BLaER1 (cell line): Measurements from ENCODE around the gene RRAGC.
A peak's percentile ranks its signal among the peaks of the same experiment; 100 is the strongest.

Experiments
- H3K27ac ChIP-seq: shearing (Covaris generic); formaldehyde crosslinking; 2 replicates; pipeline ENCODE4 v1.8.1; 2022
- H3K27me3 ChIP-seq: shearing (Covaris generic); formaldehyde crosslinking; 2 replicates; pipeline ENCODE4 v1.8.1; 2022
- H3K36me3 ChIP-seq: shearing (Covaris generic); formaldehyde crosslinking; 2 replicates; pipeline ENCODE4 v1.8.1; 2022
- H3K4me1 ChIP-seq: shearing (Covaris generic); formaldehyde crosslinking; 2 replicates; pipeline ENCODE4 v1.8.1; 2022
- H3K4me2 ChIP-seq: shearing (Covaris generic); formaldehyde crosslinking; 2 replicates; pipeline ENCODE4 v1.8.1; 2022
- H3K4me3 ChIP-seq: shearing (Covaris generic); formaldehyde crosslinking; 2 replicates; pipeline ENCODE4 v1.8.1; 2022
- H3K9ac ChIP-seq: shearing (Covaris generic); formaldehyde crosslinking; 2 replicates; pipeline ENCODE4 v1.8.1; 2022
- H3K9me3 ChIP-seq: shearing (Covaris generic); formaldehyde crosslinking; 2 replicates; pipeline ENCODE4 v1.8.1; 2022
- H4K20me1 ChIP-seq: shearing (Covaris generic); formaldehyde crosslinking; 2 replicates; pipeline ENCODE4 v1.8.1; 2022
- Cebpa-rat ChIP-seq: shearing (Covaris generic); IDR thresholded peaks from 2 replicates; pipeline ENCODE4 v1.8.1; 2022

Gene RRAGC, protein sequence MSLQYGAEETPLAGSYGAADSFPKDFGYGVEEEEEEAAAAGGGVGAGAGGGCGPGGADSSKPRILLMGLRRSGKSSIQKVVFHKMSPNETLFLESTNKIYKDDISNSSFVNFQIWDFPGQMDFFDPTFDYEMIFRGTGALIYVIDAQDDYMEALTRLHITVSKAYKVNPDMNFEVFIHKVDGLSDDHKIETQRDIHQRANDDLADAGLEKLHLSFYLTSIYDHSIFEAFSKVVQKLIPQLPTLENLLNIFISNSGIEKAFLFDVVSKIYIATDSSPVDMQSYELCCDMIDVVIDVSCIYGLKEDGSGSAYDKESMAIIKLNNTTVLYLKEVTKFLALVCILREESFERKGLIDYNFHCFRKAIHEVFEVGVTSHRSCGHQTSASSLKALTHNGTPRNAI

DNA sequence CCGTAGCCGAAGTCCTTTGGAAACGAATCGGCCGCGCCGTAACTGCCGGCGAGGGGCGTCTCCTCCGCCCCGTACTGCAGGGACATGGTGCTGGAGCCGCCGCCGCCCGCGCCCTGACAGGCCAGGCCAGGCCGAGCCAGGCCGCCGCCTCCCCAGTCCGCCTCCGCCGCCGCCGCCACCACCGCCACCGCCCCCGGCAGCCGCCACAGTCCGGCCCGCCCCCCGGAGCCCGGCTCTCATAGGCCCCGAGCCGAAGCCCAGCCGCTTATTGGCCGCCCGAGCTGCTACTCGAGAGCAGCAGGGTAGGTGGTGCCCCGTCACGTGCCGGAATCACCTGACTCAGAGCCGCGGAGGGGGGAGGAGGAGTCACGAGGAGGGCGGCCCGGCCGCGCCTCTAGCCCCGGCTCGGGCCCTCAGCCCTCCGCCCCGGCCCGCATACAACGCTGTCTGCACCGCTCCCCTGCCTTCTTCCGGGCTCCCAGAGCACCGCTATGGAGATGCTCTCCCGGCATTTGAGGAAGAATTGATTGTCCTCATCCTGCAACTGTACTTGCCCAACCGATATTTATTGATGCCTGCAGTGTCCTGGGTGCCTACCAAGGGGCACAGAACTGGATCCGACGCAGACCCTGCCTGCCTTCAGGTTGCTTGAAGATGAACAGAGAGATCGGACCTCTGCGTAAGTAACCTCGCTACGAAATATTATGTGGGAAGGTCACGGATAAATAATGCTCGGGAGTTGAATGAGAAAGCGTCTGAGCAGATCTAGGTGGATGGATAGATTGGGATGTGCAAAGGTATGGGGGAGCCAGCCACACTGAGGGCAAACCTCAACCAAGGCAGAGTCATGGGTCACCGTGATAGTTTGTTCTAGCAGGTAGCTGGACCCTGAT is at the start of gene RRAGC:
Gene RRAGC (minus strand): TSS at position 212 of the 893 bp plus-strand sequence. CDS start 126 bp downstream, at position 86.
- H3K4me1 ChIP-seq = peaks cover 34% of the 10 kb centered on the region
- peak within 1 kb of the TSS; percentile 80 for H3K9ac ChIP-seq
- TF ChIP-seq Cebpa-rat = no peak
- H3K27me3 ChIP-seq = no peaks in the 10 kb centered on the region
- peaks cover 30% of the 10 kb centered on the region for H4K20me1 ChIP-seq
- peaks cover 40% of the 10 kb centered on the region for H3K36me3 ChIP-seq
- no peaks in the 10 kb centered on the region for H3K9me3 ChIP-seq
- H3K4me3 ChIP-seq = peak within 1 kb of the TSS; percentile 84
- H3K27ac ChIP-seq = peak within 1 kb of the TSS; percentile 54
- peak within 1 kb of the TSS; percentile 96 for H3K4me2 ChIP-seq

DNA sequence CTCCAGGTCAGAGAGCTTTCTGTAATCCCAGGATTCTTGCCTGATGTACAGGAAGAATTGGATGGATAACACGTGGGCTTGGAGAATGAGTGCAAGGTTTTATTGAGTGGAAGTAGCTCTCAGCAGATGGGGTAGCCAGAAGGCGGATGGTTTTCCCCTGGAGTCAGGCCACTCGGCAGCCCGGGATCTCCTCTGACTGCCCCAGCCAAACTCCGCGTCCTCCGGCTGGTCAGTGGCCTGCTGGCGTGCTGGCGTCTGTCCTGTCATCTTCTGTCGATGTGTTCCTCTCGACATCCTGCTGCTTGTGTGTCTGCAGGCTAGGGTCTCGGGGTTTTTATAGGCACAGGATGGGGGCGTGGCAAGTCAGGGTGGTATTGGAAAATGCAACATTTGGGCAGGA is 49.2 kb upstream of the RRAGC start:
- Histone ChIP-seq H3K4me3 (no peak overlapping the region), H3K27me3 (no peaks in the 10 kb centered on the region), H3K4me1 (no peaks in the 10 kb centered on the region), H3K36me3 (no peaks in the 10 kb centered on the region), H3K9me3 (peaks cover 19% of the 10 kb centered on the region), H3K27ac (no peak overlapping the region), H3K9ac (no peak overlapping the region), H3K4me2 (no peak overlapping the region), H4K20me1 (no peaks in the 10 kb centered on the region)
- TF ChIP-seq Cebpa-rat = no peak

DNA sequence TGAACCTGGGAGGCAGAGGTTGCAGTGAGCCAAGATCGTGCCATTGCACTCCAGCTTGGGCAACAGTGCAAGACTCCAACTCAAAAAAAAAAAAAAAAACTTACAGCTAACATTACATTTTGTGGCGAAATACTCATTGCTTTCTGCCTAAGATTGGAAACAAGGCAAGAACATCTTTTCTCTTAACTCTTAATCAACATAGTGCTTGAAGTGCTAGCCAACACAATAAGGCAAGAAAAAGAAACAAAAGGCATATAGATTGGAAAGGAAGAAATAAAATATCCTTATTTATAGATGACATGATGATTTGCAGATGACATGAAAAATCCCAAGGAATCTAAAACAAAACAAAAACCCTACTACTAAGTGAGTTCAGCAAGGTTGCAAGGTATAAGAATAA is 46.4 kb upstream of the RRAGC start:
- TF ChIP-seq Cebpa-rat = no peak
- Histone ChIP-seq H3K27me3 (no peaks in the 10 kb centered on the region), H3K9me3 (peaks cover 19% of the 10 kb centered on the region), H3K9ac (no peak overlapping the region), H3K4me2 (no peak overlapping the region), H3K4me3 (no peak overlapping the region), H3K4me1 (no peaks in the 10 kb centered on the region), H4K20me1 (no peaks in the 10 kb centered on the region), H3K36me3 (no peaks in the 10 kb centered on the region), H3K27ac (no peak overlapping the region)

DNA sequence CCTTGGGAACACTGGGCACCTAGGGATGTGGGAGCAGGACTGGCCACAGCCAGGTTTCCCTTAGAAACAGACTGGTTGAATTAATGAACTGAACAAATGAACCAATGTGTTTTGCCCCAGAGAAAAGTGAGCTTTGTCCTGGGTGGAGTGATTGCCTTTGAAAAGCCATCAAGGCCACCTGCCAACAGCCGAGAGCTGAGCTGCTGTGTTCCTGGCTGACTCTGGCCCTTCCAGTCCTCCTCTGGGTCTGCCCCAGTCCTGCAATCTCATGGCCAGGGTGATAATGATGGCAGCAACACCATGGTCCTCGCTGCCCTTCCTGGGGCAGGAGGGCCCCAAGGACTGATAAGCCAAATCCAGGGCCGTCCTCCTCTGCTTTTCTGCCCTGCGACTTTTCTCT is 40.0 kb upstream of the RRAGC start:
- TF ChIP-seq Cebpa-rat = no peak
- Histone ChIP-seq H3K36me3 (no peaks in the 10 kb centered on the region), H3K4me2 (no peak overlapping the region), H3K4me1 (no peaks in the 10 kb centered on the region), H3K27me3 (no peaks in the 10 kb centered on the region), H3K27ac (no peak overlapping the region), H3K9ac (no peak overlapping the region), H3K9me3 (no peaks in the 10 kb centered on the region), H4K20me1 (no peaks in the 10 kb centered on the region), H3K4me3 (no peak overlapping the region)

DNA sequence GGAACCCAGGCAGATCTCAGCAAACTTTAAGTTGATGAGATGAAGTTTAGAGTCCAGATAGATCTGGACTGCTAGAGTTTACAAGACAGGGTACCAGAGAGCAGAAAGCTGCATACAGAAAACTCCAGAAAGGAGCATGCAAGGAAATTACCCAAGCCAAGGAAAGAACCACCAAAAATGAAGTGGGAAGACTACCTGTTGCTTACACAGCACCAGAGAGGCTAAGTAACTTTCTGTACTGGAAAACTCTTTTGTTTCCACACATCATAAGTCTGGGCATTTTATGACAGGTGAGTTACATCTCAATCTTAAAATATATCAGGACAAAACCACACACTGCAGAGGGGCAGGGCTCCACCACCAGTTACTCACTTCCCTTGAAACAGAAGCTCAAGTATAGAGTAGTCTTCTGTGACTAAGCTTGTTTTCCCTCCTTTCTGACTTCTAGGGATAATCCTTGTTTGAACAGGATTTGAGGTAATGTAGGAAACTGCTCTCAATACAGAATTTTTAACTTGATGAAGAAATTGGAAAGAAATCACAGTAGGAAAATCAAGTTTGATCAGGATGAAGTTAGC is 39.2 kb upstream of the RRAGC start:
- no peaks in the 10 kb centered on the region for H3K4me1 ChIP-seq
- no peak overlapping the region for H3K27ac ChIP-seq
- H3K27me3 ChIP-seq = no peaks in the 10 kb centered on the region
- no peaks in the 10 kb centered on the region for H3K36me3 ChIP-seq
- no peak overlapping the region for H3K4me2 ChIP-seq
- TF ChIP-seq Cebpa-rat = no peak
- H4K20me1 ChIP-seq = no peaks in the 10 kb centered on the region
- H3K4me3 ChIP-seq = no peak overlapping the region
- H3K9me3 ChIP-seq = no peaks in the 10 kb centered on the region
- no peak overlapping the region for H3K9ac ChIP-seq

DNA sequence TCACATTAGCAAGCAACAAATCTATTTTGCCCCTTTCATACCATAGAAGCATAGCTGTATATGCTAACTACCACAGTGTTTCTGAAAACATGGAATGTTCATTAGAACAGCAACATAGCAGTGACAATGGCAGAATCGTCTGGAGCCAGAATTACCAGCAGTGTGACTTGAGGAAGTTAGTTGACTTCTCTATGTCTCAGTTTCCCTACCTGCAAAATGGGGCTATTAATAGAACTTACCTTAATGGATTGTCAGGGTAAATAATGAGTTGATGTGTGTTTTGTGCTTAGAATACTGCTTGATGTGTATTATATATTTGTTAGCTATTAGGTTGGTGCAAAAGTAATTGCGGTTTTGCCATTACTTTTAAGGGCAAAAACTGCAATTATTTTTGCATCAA is 36.6 kb upstream of the RRAGC start:
- TF ChIP-seq Cebpa-rat = no peak
- Histone ChIP-seq H3K36me3 (no peaks in the 10 kb centered on the region), H4K20me1 (no peaks in the 10 kb centered on the region), H3K4me3 (no peak overlapping the region), H3K27ac (no peak overlapping the region), H3K4me1 (no peaks in the 10 kb centered on the region), H3K27me3 (no peaks in the 10 kb centered on the region), H3K9ac (no peak overlapping the region), H3K9me3 (no peaks in the 10 kb centered on the region), H3K4me2 (no peak overlapping the region)

DNA sequence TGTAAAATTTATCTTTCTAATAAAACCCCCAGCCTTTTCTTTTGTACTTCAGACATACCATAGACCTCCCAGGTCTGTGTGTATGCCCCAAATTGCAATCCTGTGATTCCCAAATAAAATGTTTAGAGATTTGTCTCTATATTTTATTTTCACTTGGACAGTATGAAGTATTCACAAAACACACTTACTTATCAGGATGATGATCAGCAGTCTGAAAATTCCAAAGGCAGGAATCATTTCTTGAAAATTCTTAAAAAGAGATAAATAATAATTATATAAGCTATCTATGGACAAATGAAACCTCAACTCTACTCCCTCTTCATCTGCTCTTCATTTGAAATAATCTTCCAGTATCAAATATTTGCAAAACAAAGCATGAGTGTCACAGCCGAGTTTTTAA is 33.4 kb upstream of the RRAGC start:
- H3K27ac ChIP-seq = no peak overlapping the region
- peaks cover 7% of the 10 kb centered on the region; the same call in 1 of the 2 replicates for H3K4me1 ChIP-seq
- no peaks in the 10 kb centered on the region for H3K9me3 ChIP-seq
- H3K4me2 ChIP-seq = no peak overlapping the region
- H3K9ac ChIP-seq = no peak overlapping the region
- no peak for TF ChIP-seq Cebpa-rat
- H3K36me3 ChIP-seq = no peaks in the 10 kb centered on the region
- no peaks in the 10 kb centered on the region for H3K27me3 ChIP-seq
- H4K20me1 ChIP-seq = no peaks in the 10 kb centered on the region
- H3K4me3 ChIP-seq = no peak overlapping the region

DNA sequence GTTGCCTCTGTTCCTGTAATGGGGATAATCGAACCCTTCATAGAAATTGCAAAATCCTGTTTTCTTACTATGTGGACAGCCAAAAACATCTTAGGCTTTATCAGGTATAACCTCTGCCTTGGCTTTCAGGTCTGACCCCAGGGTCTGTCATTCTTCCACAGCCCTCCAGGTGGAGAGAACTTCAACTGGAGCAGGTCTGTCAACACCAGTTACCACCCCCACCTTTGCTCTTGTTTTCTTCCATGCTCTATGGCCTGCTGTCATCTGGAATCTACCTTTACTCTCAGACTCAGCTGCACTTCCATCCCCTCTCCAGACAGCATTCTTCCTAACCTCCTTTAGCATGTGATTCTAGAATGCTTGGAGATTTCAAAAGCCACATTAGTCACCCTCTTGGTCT is 32.2 kb upstream of the RRAGC start:
- TF ChIP-seq Cebpa-rat = no peak
- peaks cover 7% of the 10 kb centered on the region; the same call in 1 of the 2 replicates for H3K4me1 ChIP-seq
- no peaks in the 10 kb centered on the region for H4K20me1 ChIP-seq
- H3K4me2 ChIP-seq = no peak overlapping the region
- H3K4me3 ChIP-seq = no peak overlapping the region
- H3K36me3 ChIP-seq = no peaks in the 10 kb centered on the region
- no peaks in the 10 kb centered on the region for H3K27me3 ChIP-seq
- H3K27ac ChIP-seq = no peak overlapping the region
- H3K9me3 ChIP-seq = no peaks in the 10 kb centered on the region
- no peak overlapping the region for H3K9ac ChIP-seq

DNA sequence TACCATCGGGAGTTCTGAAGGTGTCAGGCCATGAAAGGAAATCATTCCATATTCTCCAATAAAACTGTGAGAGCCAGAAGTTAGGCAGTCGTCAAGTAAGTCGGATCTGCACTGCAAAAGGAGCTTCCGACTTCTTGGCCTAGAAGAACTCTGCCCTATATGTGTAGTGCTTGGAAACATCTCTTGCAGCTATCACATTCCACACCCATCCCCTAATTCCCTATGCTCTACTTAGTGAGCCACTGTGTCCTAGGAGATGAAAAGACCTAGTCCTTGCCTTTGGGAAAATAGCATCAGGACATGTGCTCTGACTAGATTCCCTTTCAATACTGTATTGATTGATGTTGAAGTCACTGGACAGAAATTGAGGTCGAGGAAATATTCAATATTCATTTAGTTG is 30.0 kb upstream of the RRAGC start:
- H3K9ac ChIP-seq = no peak overlapping the region
- no peak overlapping the region for H3K4me2 ChIP-seq
- no peak for TF ChIP-seq Cebpa-rat
- no peak overlapping the region for H3K4me3 ChIP-seq
- no peaks in the 10 kb centered on the region for H3K36me3 ChIP-seq
- H3K27ac ChIP-seq = no peak overlapping the region
- H3K27me3 ChIP-seq = no peaks in the 10 kb centered on the region
- no peaks in the 10 kb centered on the region for H4K20me1 ChIP-seq
- no peaks in the 10 kb centered on the region for H3K9me3 ChIP-seq
- H3K4me1 ChIP-seq = peaks cover 7% of the 10 kb centered on the region; the same call in 1 of the 2 replicates
